Panc1 (cell line): ENCODE measurements around the gene PRSS27. TPM values are rescaled to one million over a fixed set of nuclear protein-coding genes. Genes with fewer than 3 reads are reported as not detected.
"Not testable (repeated sequence)": the region's sequence is repeated elsewhere in the genome, so short reads cannot be mapped to it uniquely, and the experiment has no call there.

Experiments used
- ATAC-seq: fragments of 200-7000 bp; cut with Tn5 transposase; 2 replicates; pipeline ENCODE4 v1.9.1; 2020; ENCODE audit warnings: mild to moderate bottlenecking, moderate library complexity
- BruUV-seq: library from RNA; stranded (reverse); fragments of 400-500 nt; replicated peaks from 2 replicates; lab custom pipeline; 2021; lab: Mats Ljungman, UMichigan
- CTCF ChIA-PET: fragments of 300-600 bp; sonication (Branson Sonifier 250); formaldehyde crosslinking; loops from one replicate; lab custom pipeline; 2022; ENCODE audit warnings: antibody characterized with exemption; lab: Charles Lee
- POLR2A ChIA-PET: fragments of 300-600 bp; sonication (Branson Sonifier 250); formaldehyde crosslinking; loops from one replicate; lab custom pipeline; 2022; ENCODE audit warnings: antibody characterized with exemption; lab: Charles Lee
- DNase-seq: peaks from one replicate; pipeline ENCODE4 v3.0.0-alpha.2; 2010; ENCODE audit warnings: low read depth, low spot score
- H3K27ac ChIP-seq: 2 replicates; pipeline ENCODE4 v1.5.1; 2011; ENCODE audit warnings: mild to moderate bottlenecking, low read length, inconsistent platforms
- H3K27me3 ChIP-seq: fragments of 200-500 bp; sonication (Bioruptor generic); 2 replicates; pipeline ENCODE4 v1.6.0; 2014; ENCODE audit warnings: low read length, inconsistent platforms; ENCODE audit not compliant: control insufficient read depth, insufficient read depth
- H3K36me3 ChIP-seq: fragments of 200-500 bp; sonication (Bioruptor generic); 2 replicates; pipeline ENCODE4 v1.5.1; 2014; ENCODE audit warnings: inconsistent platforms, mild to moderate bottlenecking, low read length, moderate library complexity; ENCODE audit not compliant: control insufficient read depth, insufficient read depth
- H3K4me1 ChIP-seq: 2 replicates; pipeline ENCODE4 v1.5.1; 2011; ENCODE audit warnings: inconsistent platforms, mild to moderate bottlenecking, low read length, moderate library complexity; ENCODE audit not compliant: control insufficient read depth, insufficient read depth
- H3K4me3 ChIP-seq, 2 experiments: 2 replicates each; pipeline ENCODE4 v1.5.1; 2011 to 2012; ENCODE audit warnings: low read depth in 2 of 2, low read length in 2 of 2, mild to moderate bottlenecking in 2 of 2, inconsistent platforms in 1 of 2, moderate library complexity in 1 of 2
- H3K9me3 ChIP-seq: fragments of 200-500 bp; sonication (Bioruptor generic); 2 replicates; pipeline ENCODE4 v1.5.1; 2014; ENCODE audit warnings: low read depth, mild to moderate bottlenecking, inconsistent platforms, low read length, moderate library complexity; ENCODE audit not compliant: control insufficient read depth, insufficient read depth
- CTCF ChIP-seq: fragments of 450-650 bp; IDR thresholded peaks from 2 replicates; pipeline ENCODE4 v1.5.1; 2017; ENCODE audit warnings: mild to moderate bottlenecking
- POLR2AphosphoS5 ChIP-seq: IDR thresholded peaks from 2 replicates; pipeline ENCODE4 v1.6.1; 2012; ENCODE audit warnings: mild to moderate bottlenecking, low read depth, low read length, moderate library complexity
- REST ChIP-seq, 2 experiments: IDR thresholded peaks; 2 replicates each; pipeline ENCODE4 v1.6.1; 2011 to 2012; ENCODE audit warnings: low read depth in 2 of 2, control low read depth in 1 of 2, low read length in 1 of 2, mild to moderate bottlenecking in 1 of 2, moderate library complexity in 1 of 2; ENCODE audit not compliant: insufficient read depth in 1 of 2
- SIN3A ChIP-seq: IDR thresholded peaks from 2 replicates; pipeline ENCODE4 v1.6.1; 2012; ENCODE audit warnings: low read depth, mild to moderate bottlenecking, low read length, moderate library complexity, borderline replicate concordance; ENCODE audit not compliant: insufficient read depth
- TCF7L2 ChIP-seq: IDR thresholded peaks from 2 replicates; pipeline ENCODE4 v1.6.1; 2011; ENCODE audit warnings: mild to moderate bottlenecking, low read depth, low read length, inconsistent platforms
- in situ Hi-C: cut with HindIII; loops from 2 replicates; pipeline ENCODE4 v1.10.0; 2016; ENCODE audit warnings: low sequenced_read_pairs, low pct_unique_long_range_greater_than_20kb
- intact Hi-C: fragments of 100-400 bp; cut with micrococcal nuclease; formaldehyde crosslinking; loops from one replicate; pipeline ENCODE4 v1.10.0; 2022; ENCODE audit not compliant: unreplicated experiment
- total RNA-seq: library from RNA; stranded (reverse); gene quantifications from one replicate; pipeline ENCODE4 v1.2.1, GENCODE V29; 2021; ENCODE audit not compliant: unreplicated experiment

The PRSS27 gene
- total RNA-seq, 1 experiment from 2014 or later, result 3.3 TPM

GRCh38 chr16:2676937-2677336 lies 43.1 kb downstream of the PRSS27 start:
- peaks cover 11% of the 10 kb centered on the region for H3K4me1 ChIP-seq
- in situ Hi-C loops, intact Hi-C loops: not testable (repeated sequence)

GRCh38 chr16:2675714-2676113 lies 44.3 kb downstream of the PRSS27 start:
- no peak for TF ChIP-seq POLR2AphosphoS5
- TF ChIP-seq CTCF, result no peak
- TF ChIP-seq REST (IDR thresholded peaks at IDR 0.05; ENCODE audit: insufficient read depth in 1 of 2, low read depth in 2 of 2, low read length in 1 of 2), result no peak
- no peak for TF ChIP-seq TCF7L2
- no peak for TF ChIP-seq SIN3A
- in situ Hi-C loops, result no loop called here
- ATAC-seq, result no peak
- no peaks in the 10 kb centered on the region for H3K36me3 ChIP-seq
- BruUV-seq, result no TSS peak
- no peak overlapping the region for H3K27ac ChIP-seq
- no peaks in the 10 kb centered on the region for H3K27me3 ChIP-seq
- peaks cover 10% of the 10 kb centered on the region for H3K4me1 ChIP-seq
- intact Hi-C loops, result no loop called here
- H3K9me3 ChIP-seq, result no peaks in the 10 kb centered on the region
- POLR2A ChIA-PET, result no interaction called here
- no peak overlapping the region for H3K4me3 ChIP-seq
- CTCF ChIA-PET, result no interaction called here
- no peak for DNase-seq

More at GRCh38 chr16:2676937-2677336, 43.1 kb downstream of the PRSS27 start:
- BruUV-seq, CTCF ChIA-PET, DNase-seq, H3K4me3 ChIP-seq, H3K9me3 ChIP-seq, POLR2A ChIA-PET, H3K27me3 ChIP-seq, H3K36me3 ChIP-seq, H3K27ac ChIP-seq, ATAC-seq: not testable (repeated sequence)

- in situ Hi-C loops (no loop called here), intact Hi-C loops (no loop called here)
- Histone ChIP-seq H3K4me1 (peaks cover 10% of the 10 kb centered on the region), H3K27ac (no peak overlapping the region), H3K9me3 (no peaks in the 10 kb centered on the region), H3K4me3 (no peak overlapping the region), H3K27me3 (no peaks in the 10 kb centered on the region), H3K36me3 (no peaks in the 10 kb centered on the region)
- BruUV-seq, result no TSS peak
- ATAC-seq (no peak), DNase-seq (no peak)
- CTCF ChIA-PET, result interaction anchor here (0.7 kb wide), 1 partner anchor 301 kb away, joined by 3 read pairs; no protein-coding TSS in a partner anchor
- no peak for TF ChIP-seq TCF7L2
- no peak for TF ChIP-seq POLR2AphosphoS5
- no peak for TF ChIP-seq CTCF
- TF ChIP-seq REST (IDR thresholded peaks at IDR 0.05; ENCODE audit: insufficient read depth in 1 of 2, low read depth in 2 of 2, low read length in 1 of 2), result no peak
- no peak for TF ChIP-seq SIN3A
- POLR2A ChIA-PET, result no interaction called here
Observed at GRCh38 chr16:2675021-2675420, 45.0 kb downstream of the PRSS27 start.
